Activated naive CD8-positive, alpha-beta T cell treated with anti-CD3 and anti-CD28 coated beads, Interleukin-2, amount 50 U/mL, for 16 hours (primary cell): ENCODE results near the gene PAX3.

ENCODE experiments used
- DNase-seq: peaks from one replicate; pipeline ENCODE4 v3.0.0-alpha.2; 2020; ENCODE audit warnings: low read depth, low spot score

Gene PAX3

GRCh38 chr2:222310747-222311318 is 12.0 kb upstream of the PAX3 start:
- DNase-seq: no peak

- DNase-seq: no peak
Observed at GRCh38 chr2:222309766-222310165, 11.0 kb upstream of the PAX3 start.

DNA sequence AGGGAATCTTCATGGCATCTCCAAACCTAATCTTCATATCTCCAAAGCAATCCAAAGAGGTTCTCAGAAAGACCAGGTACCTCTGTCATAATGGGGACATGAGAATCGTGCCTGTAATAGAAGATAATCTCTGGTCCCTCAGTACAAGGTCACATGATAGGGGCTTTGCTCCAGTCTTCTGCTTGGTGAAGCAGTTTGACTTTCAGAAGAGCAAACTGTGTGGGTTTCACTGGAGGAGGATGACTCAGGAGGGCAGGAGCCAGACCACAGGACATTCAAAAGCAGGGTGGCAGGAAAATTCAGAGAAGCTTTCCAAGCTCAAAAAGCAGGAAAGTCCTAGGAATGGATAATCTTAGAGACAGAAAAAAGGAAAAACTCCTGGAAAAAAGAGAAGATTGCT is 10.6 kb upstream of the PAX3 start:
- DNase-seq: no peak

DNA sequence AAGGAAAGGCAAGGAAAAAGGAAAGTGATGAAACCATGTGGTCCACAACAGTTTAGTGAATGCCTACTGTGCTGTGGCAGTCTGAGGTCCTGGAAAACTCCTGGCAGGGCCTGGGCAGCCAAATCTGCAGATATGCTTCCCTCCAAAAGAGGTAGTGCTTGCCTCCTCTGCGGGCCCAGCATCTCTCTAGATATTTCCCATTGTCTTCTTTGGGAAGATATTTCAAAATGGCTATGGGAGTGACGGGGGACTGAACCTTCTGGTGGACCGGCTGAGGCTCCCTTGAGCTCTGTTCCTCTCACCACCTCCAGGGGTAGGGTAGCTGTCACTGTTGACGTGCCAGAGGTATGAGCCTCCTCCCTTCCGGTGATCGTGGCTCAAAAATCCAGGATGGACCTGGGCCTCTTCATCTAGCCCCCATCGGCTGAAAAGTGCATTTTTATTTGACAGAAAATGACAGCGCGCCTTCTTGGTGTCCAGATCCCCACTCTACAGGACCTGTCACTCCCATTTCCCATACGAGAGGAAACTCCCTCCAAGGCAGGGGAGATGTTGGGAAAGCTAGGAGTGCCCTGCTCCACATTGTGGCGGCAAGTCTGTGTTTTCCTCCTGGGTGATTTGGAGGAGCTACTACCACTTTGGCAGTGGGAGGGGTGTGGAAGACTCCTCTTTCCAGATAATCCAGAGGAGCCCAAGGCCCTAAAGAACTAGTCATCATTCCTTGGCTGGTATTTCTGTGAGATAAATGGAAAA is 9.4 kb upstream of the PAX3 start:
- no peak for DNase-seq

- DNase-seq: no peak
Observed at GRCh38 chr2:222307143-222307756, 8.5 kb upstream of the PAX3 start.

DNA sequence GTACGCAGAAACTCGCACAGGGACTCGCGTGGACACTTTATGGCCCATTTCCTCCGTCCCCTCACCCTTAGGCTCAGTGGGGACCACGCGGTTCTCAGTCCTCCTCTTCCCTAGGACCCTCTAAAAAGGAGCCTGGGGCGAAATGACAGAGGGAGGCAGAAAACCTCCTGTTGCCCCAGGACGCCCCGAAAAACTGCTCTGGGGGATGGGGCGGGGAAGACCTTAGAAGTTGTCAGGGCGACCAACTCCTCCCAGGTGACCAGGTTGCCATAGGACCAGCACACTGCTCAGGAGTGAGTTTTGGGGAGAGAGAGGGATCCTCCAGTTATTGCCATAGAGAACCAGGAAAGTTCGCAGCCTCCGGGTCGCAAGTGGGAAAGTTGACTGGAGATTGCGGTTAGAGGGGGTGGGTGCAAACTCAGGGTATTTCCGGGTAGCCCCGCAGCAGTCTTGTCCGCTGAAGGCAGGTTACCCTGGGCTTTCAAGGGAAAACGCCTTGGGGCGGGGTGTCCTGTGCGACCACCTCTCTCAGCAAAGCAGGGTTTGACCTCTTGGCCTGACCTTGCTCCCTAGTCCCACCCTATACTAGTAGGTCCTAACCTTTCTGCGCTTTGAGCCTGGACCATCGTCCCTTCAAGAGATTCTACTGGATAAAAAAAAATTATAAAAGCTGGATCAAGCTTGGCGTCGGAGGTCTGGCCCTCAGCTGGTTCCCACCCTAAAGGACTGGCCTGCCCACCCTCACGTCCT is 7.8 kb upstream of the PAX3 start:
- no peak for DNase-seq

DNA sequence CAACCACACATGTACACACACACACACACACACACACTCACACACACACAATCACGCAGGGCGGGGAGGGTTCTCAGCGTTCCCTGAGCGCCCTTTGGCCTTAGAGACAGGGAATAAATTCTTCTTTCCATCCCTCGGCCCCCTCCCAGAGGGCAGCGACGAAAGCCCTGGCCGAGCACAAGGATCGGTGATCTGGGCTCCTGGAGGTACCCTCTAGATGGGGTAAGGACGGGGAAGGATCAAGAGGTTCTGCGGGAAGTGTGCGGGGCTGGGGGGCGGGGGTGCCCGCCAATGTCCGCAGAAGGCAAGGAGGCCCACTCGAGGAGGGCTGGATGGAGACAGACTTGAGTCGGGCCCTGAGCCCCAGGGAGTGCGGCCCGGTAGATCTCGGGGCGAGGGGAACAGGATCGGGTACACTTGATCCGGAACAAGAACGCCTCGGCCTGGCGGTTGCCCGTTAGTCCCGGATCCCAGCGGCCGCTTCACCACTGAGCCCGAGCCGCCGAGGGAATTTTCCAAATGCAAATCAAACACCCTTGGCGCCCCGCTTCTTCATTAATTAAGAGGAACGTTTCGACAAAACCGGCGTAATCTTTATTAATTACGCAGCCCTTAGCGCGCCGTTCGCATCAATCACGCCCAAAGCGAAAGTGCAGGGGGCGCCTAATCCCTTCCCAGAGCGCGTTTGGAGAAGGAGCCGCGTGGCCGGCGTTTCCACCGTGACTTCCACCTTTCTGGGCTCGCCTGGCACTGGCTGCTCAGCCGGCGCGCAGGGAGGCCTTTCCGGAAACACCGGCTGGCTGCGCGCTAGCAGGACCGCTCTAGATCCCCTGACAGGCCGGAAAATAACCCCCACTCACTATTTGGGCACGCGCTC is 7.0 kb upstream of the PAX3 start:
- no peak for DNase-seq

- DNase-seq: no peak
Observed at GRCh38 chr2:222304737-222305515, 6.1 kb upstream of the PAX3 start.

GRCh38 chr2:222303828-222304736 is 5.3 kb upstream of the PAX3 start:
- DNase-seq: no peak

- DNase-seq: no peak
Observed at GRCh38 chr2:222303045-222303827, 4.4 kb upstream of the PAX3 start.

DNA sequence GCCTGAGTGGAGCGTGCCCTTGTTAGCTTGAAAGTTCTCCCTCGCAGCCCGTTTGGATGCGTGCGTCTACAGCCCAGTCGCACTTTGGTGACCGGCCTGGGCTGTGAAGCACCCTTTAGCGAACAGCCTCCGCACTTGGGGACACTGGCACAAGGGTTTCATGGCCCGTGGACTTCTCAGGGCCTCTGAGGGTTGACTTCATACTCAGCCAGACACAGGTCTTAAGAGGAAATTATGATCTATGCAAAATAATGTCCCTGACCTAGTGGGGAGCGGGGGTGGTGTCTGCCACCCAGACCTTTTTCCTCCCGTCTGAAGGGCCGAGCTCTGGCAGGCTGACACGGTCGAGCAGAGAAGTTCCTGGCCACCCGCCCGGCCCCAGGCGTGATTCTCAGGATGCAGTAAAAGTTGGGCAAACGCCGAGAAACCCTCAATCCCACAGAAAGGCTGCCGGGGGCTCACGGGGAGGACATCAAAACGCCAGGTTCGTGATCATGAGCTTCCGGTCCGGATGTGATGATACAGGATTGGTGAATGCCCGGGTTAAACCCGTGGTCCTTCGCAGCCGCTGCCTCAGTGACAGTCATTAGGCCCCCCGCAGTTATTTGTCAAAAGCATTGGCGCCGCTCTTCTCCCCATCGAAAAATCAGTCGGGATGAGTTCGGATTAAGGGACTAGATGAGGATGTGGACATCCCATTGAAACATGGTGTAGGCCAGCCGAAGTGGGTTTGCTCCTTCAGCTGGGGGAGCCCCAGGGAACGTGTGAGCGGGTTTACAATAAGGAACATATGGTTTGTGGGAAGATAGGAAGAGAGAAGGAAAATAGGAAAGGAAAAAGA is 3.6 kb upstream of the PAX3 start:
- DNase-seq: no peak

DNA sequence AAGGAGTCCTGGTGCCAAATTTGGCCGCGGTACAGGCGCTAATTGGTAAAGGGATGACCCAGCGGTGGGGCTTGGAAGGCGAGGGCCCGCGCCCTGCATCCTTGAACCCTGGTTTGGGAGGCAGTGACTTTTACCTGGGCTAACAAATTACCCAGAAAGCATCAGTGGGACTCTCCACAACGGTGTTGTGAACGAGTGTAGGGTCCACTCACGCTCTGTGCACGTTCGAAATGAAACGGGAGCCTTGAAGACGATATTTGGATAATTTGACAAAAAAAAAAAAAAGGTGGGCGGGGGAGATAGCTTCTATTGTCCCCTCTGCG is 3.0 kb upstream of the PAX3 start:
- no peak for DNase-seq

- no peak for DNase-seq
Observed at GRCh38 chr2:222301053-222301795, 2.4 kb upstream of the PAX3 start.

GRCh38 chr2:222300726-222301052 is 1.9 kb upstream of the PAX3 start:
- no peak for DNase-seq

GRCh38 chr2:222299906-222300725 is 1.3 kb upstream of the PAX3 start:
- no peak for DNase-seq

DNA sequence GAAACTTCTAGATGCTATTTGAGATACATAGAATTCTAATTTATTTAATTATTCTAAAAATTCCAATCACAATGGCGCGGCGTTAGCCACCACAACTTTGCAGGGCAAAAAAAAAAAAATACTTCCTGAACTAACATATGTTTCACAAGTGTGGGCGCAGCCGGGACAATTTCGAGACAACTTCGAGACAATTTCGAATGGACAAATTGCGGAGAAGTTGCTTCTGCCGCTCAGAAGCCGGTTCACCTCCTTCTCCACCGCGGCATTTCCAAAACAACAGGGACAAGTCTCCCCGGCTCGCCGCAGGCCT is 842 bp downstream of the PAX3 start:
- DNase-seq: no peak

DNA sequence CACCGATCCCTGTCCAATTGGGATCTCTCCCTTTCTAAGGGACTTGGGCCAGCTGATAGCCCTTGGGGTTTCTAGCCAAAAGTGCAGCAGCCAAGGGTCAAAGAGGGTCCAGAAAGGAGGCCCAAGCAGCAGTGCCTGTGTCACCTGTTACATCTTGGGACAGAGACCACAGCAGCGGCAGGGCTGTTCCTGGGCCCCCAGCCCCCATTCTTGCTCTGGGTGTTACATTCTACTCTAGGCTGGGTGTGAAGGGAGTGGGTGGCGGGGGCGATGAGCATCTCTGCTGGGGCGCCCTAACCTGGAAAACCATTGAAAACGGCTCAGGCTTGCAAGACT is 1.2 kb downstream of the PAX3 start:
- no peak for DNase-seq
